Peyer's patch (tissue), 4 donors: Measurements from ENCODE around the gene RDH12.

Experiments used
- POLR2A ChIP-seq, 2 donors: fragments of 450-650 bp; IDR thresholded peaks; one replicate each; pipeline ENCODE4 v1.5.1; 2017; ENCODE audit warnings: antibody characterized with exemption in 2 of 2, mild to moderate bottlenecking in 2 of 2, moderate library complexity in 2 of 2
- TF ChIP-seq, protein P1 (sequence below), 6 experiments: fragments of 450-650 bp in 4 of 6; fragments of 200-600 bp in 2 of 6; sonication (generic) in 1 of 6; IDR thresholded peaks; one replicate each; pipeline ENCODE4 v1.5.1; 2017 to 2019; ENCODE audit warnings: antibody characterized with exemption in 6 of 6, mild to moderate bottlenecking in 3 of 6, moderate library complexity in 1 of 6

GRCh38 chr14:67762051-67762450 is 60.4 kb downstream of the RDH12 start:
- TF ChIP-seq POLR2A (IDR thresholded peaks at IDR 0.05) = no peak
- TF ChIP-seq, protein P1, sequence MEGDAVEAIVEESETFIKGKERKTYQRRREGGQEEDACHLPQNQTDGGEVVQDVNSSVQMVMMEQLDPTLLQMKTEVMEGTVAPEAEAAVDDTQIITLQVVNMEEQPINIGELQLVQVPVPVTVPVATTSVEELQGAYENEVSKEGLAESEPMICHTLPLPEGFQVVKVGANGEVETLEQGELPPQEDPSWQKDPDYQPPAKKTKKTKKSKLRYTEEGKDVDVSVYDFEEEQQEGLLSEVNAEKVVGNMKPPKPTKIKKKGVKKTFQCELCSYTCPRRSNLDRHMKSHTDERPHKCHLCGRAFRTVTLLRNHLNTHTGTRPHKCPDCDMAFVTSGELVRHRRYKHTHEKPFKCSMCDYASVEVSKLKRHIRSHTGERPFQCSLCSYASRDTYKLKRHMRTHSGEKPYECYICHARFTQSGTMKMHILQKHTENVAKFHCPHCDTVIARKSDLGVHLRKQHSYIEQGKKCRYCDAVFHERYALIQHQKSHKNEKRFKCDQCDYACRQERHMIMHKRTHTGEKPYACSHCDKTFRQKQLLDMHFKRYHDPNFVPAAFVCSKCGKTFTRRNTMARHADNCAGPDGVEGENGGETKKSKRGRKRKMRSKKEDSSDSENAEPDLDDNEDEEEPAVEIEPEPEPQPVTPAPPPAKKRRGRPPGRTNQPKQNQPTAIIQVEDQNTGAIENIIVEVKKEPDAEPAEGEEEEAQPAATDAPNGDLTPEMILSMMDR (IDR thresholded peaks at IDR 0.05) = no peak
